NCI-H2029 (cell line): ENCODE measurements around the gene ABHD1.

Experiments
- DNase-seq: peaks from one replicate; lab custom pipeline; 2025; lab: John Stamatoyannopoulos, UW

ABHD1 gene

DNA sequence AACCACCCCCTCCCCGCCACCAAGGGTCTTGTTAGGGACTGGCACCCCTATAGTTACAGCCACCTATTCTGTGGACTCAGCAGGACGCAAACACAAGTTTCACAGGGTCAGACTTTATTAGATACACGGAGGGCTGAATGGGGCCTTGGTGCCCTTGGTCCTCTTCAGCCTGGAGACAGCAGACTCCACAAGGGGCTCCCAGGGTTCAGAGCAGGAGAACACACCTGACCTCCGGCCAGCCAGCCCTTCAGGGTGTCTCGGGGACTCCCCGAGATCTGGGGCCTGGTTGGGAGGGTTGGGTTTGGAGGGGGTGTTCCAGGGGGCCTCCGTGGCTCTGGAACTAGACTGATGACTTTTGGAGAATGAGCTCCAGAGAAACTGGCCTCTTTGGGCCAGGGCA is 13.1 kb downstream of the ABHD1 start:
- DNase-seq: no peak

DNA sequence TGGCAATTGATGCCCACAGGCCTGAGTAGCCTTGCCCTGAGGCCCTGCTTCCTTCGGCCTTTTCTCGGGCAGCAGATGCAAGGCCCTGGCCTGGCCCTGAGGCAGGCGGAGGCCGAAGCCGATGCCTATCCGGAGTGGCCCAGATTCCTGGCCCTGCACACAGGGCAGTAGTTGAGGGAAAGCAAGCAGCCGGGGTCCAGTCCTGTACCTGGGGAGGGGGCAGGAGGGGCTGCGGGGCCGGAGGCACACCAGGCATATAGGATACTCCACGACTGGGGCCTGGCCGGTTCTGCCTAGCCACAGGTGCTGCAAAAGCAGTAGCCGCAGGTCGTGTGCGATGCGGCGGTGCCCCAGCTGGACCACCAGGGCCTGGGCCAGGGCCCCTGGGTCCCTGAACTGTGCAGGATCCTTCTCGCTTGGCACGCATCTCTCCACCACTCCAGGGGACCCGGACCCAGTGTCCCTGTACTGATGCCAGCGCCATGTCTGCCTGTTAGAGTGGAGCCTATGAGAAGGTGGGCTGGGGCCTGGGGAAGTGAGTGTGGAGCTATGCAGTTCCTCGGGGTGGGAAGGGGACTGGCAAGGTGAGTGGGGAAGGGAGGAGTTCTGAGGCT is 13.8 kb downstream of the ABHD1 start:
- DNase-seq: no peak

DNA sequence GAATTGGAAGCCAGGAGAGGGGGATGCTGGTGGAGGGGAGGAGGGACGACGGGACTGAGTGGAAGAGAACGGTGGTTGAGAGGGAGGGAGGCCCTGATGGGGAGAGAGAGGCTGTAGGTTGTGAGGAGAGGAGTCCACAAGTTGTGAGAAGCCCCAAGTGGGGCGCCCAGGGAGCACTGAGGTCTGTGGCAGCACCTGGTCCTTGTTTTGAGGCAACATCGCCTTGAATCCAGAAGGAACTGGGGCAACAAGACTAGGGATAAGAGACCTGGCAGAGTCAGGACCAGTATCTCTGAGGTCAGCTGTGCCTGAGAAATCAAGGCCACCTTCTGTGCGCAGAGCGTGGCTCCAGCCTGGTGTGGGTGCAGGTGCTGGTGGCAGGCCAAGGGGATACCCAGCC is 14.5 kb downstream of the ABHD1 start:
- DNase-seq: no peak

DNA sequence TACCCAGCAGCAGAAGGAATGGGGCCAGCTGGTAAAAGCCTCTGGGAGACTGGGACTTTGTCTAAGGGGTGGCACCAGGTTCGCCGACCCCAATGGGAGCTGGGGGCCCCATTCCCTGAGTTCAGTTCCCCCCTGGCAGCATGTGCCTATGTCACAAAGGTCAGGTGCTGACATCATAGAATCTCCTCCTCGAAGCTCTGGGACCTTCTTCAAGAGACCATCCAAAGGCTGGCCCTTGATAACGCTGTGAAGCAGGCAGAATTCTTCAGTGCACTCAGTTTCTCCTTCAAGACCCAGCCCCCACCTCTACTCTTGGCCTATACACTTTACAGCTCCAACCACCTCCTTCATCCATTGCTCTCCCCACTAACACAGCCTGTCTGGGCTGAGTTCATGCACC is 15.7 kb downstream of the ABHD1 start, which contains the start of gene PRR30:
Gene PRR30 (minus strand): TSS at position 101 of the 400 bp plus-strand sequence. CDS start 1,081 bp downstream, outside the sequence.
- DNase-seq: no peak

DNA sequence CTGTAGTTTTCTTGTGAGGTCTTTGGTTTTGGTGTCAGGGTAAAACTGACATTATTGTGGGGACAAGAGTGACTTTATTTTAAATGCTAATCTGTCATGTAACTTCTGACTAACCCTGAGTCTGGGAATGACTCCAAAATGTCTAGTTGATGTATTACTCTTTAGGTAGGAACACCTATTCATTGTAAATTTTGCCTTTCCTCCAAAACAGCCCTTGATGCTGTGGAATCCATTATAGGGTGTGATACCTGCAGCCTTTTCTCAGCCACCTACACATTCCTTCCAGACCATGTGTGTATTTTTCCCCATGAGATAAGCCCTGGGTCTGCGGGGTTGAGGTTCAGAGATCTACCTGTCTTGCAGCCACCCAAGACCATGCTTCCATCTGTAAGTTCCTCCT is 19.7 kb downstream of the ABHD1 start:
- no peak for DNase-seq

DNA sequence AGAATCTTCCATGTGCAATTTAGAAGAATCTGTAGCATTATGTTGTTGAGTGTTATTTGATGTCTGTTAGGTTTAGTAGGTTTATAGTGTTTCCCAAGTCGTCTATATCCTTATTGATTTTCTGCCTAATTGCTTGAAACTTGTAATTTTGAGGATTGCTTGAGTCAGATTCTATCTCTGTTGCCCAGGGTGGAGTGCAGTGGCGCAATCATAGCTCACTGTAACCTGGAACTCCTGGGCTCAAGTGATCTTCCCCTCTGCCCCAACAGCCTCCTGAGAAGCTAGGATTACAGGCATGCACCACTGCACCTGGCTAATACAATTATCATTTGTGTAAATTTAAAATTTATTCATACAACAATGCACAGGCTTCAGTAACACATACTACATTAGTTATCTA is 22.1 kb downstream of the ABHD1 start:
- DNase-seq: no peak

GRCh38 chr2:27147935-27148334 is 24.3 kb downstream of the ABHD1 start:
- no peak for DNase-seq

- DNase-seq: no peak
These were observed 25.3 kb downstream of the ABHD1 start, which contains the start of gene TCF23 for GRCh38 chr2:27148801-27149439. Gene TCF23, plus strand, starts transcription at chr2:27149004. Its CDS starts 130 bp downstream, at chr2:27149134.

GRCh38 chr2:27149570-27150405 is 26.2 kb downstream of the ABHD1 start:
- no peak for DNase-seq

- DNase-seq: no peak
These were observed 27.1 kb downstream of the ABHD1 start for GRCh38 chr2:27150639-27151230.

GRCh38 chr2:27152102-27152795 is 28.6 kb downstream of the ABHD1 start:
- DNase-seq: no peak

- DNase-seq: peak; percentile 69
These were observed 29.3 kb downstream of the ABHD1 start for GRCh38 chr2:27152796-27153464.

- DNase-seq: no peak
These were observed 30.9 kb downstream of the ABHD1 start for GRCh38 chr2:27154488-27154887.

- no peak for DNase-seq
These were observed 31.5 kb downstream of the ABHD1 start for GRCh38 chr2:27155069-27155520.

DNA sequence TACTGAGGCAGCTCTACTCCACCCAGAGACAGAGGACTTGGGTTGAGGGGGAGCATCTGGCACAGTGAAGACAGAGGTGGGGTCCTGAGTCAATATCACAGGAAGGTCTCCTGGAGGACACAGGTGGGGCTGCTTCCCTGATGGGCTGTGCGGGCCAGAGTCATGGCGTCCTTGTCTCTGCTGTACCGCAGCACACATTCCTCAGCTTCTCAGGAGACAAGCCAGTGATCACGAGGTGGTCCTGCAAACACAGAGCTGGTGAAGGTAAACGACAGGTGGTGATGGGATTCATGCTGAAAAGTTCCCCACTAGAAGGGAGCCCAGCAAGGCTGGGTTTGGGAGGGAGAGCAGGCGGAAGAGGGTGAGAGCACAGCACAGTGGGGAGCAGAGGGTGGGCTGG is 34.9 kb downstream of the ABHD1 start:
- no peak for DNase-seq

- no peak for DNase-seq
These were observed 35.7 kb downstream of the ABHD1 start for GRCh38 chr2:27159271-27159670.

DNA sequence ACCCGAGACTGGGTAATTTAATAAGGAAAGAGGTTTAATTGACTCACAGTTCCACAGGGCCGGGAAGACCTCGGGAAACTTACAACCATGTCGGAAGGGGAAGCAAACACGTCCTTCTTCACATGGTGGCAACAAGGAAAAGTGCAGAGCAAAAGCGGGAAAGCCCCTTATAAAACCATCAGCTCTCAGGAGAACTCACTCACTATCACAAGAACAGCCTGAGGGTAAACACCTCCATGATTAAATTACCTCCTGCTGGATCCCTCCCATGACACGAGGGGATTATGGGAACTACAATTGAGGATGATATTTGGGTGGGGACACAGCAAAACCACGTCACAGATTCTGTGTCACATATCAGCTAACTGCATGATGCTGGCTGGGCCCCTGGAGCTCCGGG is 36.6 kb downstream of the ABHD1 start:
- DNase-seq: no peak

DNA sequence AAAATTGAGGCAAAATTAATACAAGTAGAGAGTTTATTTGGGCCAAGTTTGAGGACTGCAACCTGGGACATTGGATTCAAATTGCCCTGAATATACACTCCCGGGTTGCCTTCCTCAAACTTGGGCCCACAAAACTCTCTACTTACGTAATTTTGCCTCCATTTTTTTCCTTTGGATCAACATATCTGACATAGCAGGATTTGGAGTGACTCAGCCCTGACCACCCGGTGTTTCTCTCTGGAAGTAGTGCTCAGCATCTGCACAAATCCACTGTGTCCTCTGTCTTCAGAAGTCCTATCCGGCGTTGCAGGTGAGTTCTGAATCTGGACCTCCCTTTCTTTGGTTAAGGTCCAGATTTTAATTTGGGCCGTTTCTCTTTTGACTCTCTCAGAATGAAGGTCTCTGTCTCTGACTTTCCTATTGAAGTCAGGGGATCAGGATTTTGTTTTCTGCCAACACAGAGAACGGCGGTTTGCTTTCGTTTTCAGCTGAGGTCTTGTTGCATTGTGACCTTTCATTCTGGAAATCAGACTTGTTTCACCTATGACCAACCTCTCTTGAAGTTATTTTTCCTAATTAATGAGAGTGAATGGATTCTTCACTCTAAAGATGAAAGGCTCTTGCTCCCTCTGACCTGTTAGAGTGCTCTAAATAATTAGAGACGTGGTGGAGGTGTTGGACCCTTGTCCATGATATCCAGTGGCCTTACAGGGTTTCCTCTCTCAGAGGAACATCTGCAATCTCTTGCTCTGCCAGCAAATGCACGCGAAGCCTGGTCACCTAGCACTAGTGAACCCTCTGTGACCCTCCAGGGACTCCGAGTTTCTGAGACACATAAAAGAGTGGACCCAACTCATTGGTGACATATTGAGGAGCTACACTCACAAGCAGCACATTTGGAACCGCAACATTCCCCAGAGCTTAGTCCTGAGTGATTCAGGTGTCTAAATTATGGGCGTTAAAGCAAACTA is 38.8 kb downstream of the ABHD1 start:
- no peak for DNase-seq

GRCh38 chr2:27164960-27165763 is 41.5 kb downstream of the ABHD1 start:
- no peak for DNase-seq
